Kidney (tissue), 14 donors: ENCODE data around the gene SSBP4. TPM values are rescaled to one million over a fixed set of nuclear protein-coding genes. Genes with fewer than 3 reads are reported as not detected.

Source experiments
- DNase-seq, 5 donors: peaks; one replicate each; pipeline ENCODE4 v3.0.0-alpha.2; 2013 to 2020
- FAIRE-seq: peaks from 2 replicates; lab custom pipeline; 2012; peaks lifted over from hg19 to GRCh38; lab: Jason Lieb, UNC
- H3K27ac ChIP-seq, 2 donors: one replicate each; pipeline ENCODE4 v1.7.0; 2013; ENCODE audit warnings: low read depth in 2 of 2, low read length in 2 of 2, inconsistent platforms in 1 of 2
- H3K27me3 ChIP-seq: one replicate; pipeline ENCODE4 v1.7.1; 2013; ENCODE audit warnings: low read length, inconsistent platforms; ENCODE audit not compliant: control insufficient read depth, insufficient read depth
- H3K36me3 ChIP-seq, 3 donors: one replicate each; pipeline versions ENCODE4 v1.7.0 to v1.7.1; 2013; ENCODE audit warnings: low read length in 3 of 3, control low read depth in 1 of 3, inconsistent platforms in 1 of 3; ENCODE audit not compliant: insufficient read depth in 3 of 3, control insufficient read depth in 2 of 3
- H3K4me1 ChIP-seq, 3 donors: one replicate each; pipeline versions ENCODE4 v1.7.0 to v1.7.1; 2013; ENCODE audit warnings: low read length in 3 of 3, inconsistent platforms in 1 of 3, low read depth in 1 of 3; ENCODE audit not compliant: control insufficient read depth in 2 of 3, insufficient read depth in 2 of 3
- H3K4me3 ChIP-seq, 3 donors: one replicate each; pipeline versions ENCODE4 v1.7.0 to v1.8.1; 2013; ENCODE audit warnings: low read length in 3 of 3, control low read depth in 1 of 3, inconsistent platforms in 1 of 3
- H3K9ac ChIP-seq, 3 donors: one replicate each; pipeline versions ENCODE4 v1.7.0 to v1.7.1; 2013; ENCODE audit warnings: low read length in 3 of 3, control low read depth in 1 of 3, inconsistent platforms in 1 of 3
- H3K9me3 ChIP-seq, 3 donors: one replicate each; pipeline versions ENCODE4 v1.7.0 to v1.7.1; 2013; ENCODE audit warnings: low read length in 3 of 3, control low read depth in 1 of 3, inconsistent platforms in 1 of 3; ENCODE audit not compliant: control insufficient read depth in 2 of 3, insufficient read depth in 1 of 3
- intact Hi-C: fragments of 100-400 bp; cut with DNase I; formaldehyde crosslinking; loops from one replicate; pipeline ENCODE4 v1.11.1; 2022
- polyA plus RNA-seq: library from polyadenylated mRNA; stranded (reverse); fragments of 350-450 nt; fragmentation: Illumina TruSeq; extraction: RNeasy Lipid Tissue Mini Kit (QIAGEN cat#74804); gene quantifications from one replicate; pipeline ENCODE4 v1.2.3, GENCODE V29; 2014; ENCODE audit warnings: low read depth, low replicate concordance; ENCODE audit not compliant: insufficient read depth
- total RNA-seq: library from RNA; stranded (reverse); fragmentation: NEBNext Ultra II Directional; extraction: Animal tissue kit (Norgen Biotek cat#: 25700); gene quantifications from one replicate; pipeline ENCODE4 v1.2.1, GENCODE V29; 2021
- TF ChIP-seq, protein P1 (sequence below): IDR thresholded peaks from 3 replicates; pipeline ENCODE4 v1.5.1; 2012; ENCODE audit warnings: mild to moderate bottlenecking, moderate library complexity, borderline replicate concordance; ENCODE audit not compliant: insufficient read depth; ENCODE audit errors: extremely low read depth
- donor health status: control.
- donor health status: control.
- donor health status: control.
- donor health status: control.
- donor health status: control.
- donor health status: DM: yes; HTN: yes; CAD: no.
- donor health status: Normal renal cell carcinoma (clear cell type).

The SSBP4 gene
- total and polyA plus RNA-seq, 2 donors from 2014 or later: 64.9 to 74.9 TPM

DNA sequence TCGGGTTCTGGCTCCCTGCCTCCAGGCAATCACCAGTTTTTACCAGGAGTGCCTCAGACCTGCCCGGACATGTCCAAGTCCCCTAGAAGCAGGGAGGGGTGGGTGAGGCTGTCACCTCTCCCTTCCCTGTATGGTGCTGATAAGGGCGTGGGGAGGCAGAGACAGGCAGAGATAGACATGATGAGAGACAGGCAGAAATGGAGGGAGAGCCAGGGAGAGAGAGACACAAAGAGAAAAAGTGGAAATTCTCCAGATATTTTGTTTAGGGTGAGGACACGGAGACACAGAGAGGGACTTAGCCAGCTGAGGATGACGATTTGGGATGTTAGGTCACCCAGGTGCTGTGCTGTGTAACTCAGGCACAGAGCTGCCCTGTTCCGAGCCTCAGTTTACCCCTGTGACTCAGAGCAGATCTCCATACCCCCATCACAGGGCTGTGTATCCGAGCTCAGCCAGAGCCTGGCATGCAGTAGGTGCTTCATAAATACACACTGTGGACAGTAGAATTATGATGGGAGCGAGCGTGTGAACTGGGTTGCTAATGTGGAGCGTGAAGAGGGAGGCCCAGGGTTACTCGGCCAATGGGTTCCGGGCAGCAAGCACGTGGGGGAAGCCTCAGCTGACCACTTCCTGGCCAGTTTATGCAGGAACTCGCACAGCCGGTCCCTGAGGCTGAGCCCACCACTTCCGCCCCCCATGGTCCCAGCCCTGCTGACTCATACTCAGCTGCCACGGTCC is 45.1 kb upstream of the SSBP4 start:
- peak; percentile 93 to 99 (median 94) for DNase-seq
- peaks cover 3 to 18% (median 18%) of the 10 kb centered on the region in 3 donors for H3K4me1 ChIP-seq
- H3K27me3 ChIP-seq: no peaks in the 10 kb centered on the region
- no peaks in the 10 kb centered on the region for H3K9me3 ChIP-seq
- peak overlapping the region in 2 of 3 donors; percentile 32 to 46 for H3K4me3 ChIP-seq
- H3K27ac ChIP-seq: peak overlapping the region; percentile 84 to 99
- peak overlapping the region; percentile 7 to 79 (median 78) for H3K9ac ChIP-seq
- TF ChIP-seq, protein P1, sequence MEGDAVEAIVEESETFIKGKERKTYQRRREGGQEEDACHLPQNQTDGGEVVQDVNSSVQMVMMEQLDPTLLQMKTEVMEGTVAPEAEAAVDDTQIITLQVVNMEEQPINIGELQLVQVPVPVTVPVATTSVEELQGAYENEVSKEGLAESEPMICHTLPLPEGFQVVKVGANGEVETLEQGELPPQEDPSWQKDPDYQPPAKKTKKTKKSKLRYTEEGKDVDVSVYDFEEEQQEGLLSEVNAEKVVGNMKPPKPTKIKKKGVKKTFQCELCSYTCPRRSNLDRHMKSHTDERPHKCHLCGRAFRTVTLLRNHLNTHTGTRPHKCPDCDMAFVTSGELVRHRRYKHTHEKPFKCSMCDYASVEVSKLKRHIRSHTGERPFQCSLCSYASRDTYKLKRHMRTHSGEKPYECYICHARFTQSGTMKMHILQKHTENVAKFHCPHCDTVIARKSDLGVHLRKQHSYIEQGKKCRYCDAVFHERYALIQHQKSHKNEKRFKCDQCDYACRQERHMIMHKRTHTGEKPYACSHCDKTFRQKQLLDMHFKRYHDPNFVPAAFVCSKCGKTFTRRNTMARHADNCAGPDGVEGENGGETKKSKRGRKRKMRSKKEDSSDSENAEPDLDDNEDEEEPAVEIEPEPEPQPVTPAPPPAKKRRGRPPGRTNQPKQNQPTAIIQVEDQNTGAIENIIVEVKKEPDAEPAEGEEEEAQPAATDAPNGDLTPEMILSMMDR: no peak
- no peak for FAIRE-seq
- intact Hi-C loops: no loop called here
- H3K36me3 ChIP-seq: no peaks in the 10 kb centered on the region

DNA sequence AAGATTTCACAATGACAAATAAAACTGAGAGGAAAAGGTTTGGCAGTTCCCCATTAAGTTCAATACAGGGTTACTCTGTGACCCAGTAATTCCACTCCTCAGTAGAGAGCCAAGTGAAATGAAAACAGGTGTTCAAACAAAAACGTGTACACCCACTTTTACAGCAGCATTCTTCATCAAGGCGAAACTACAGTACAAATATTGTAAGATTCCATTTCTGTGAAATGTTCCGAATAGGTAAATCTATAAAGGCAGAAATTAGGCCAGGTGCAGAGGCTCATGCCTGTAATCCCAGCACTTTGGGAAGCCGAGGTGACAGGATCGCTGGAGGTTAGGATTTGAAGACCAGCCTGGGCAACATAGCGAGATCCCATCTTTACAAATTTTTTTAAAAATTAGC is 42.2 kb upstream of the SSBP4 start:
- Histone ChIP-seq H3K4me1 (peaks cover 3 to 23% (median 18%) of the 10 kb centered on the region in 3 donors), H3K27ac (peak overlapping the region in 1 of 2 donors; percentile 7), H3K9me3 (no peaks in the 10 kb centered on the region), H3K27me3 (no peaks in the 10 kb centered on the region), H3K9ac (no peak overlapping the region), H3K36me3 (no peaks in the 10 kb centered on the region), H3K4me3 (no peak overlapping the region)
- no peak for FAIRE-seq
- TF ChIP-seq, protein P1: no peak
- no peak for DNase-seq
- intact Hi-C loops: no loop called here

DNA sequence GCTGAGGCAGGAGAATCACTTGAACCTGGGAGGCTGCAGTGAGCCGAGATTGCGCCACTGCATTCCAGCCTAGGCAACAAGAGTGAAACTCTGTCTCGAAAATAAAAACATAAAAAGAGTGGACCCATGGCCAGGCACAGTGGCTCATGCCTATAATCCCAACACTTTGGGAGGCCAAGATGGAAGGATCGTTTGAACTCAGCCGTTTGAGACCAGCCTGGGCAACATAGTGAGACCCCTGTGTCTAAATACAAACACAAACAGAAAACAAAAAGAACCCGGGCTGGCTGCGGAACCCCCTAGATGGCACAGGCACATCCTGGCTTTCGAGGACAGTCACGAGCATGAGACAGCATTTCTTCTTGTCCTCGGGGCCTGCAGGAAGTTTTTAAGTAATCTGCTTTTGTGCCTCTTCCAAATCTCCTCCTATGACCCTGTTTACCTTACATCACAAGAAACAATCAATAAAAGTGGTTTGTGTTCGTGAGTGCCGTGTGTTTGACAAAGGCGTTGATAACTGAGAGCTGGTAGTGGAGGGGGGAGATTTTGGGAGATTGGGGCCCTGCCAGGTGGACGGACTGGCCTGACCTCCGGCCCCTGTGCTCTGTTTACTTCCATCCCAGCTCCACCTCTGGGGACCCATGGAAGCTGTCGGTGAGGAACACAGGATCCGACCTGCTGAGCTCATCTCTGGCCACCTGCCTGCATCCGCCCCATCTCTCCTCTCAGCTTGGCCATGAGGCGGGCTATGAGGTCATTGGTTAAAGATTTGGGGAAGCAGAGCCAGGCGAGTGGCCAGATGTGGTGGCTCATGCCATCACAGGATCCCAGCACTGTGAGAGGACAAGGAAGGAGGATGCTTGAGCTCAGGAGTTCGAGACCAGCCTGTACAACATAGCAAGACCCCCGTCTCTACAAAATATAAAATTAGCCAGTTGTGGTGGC is 39.1 kb upstream of the SSBP4 start:
- TF ChIP-seq, protein P1: no peak
- no peaks in the 10 kb centered on the region for H3K36me3 ChIP-seq
- no peak overlapping the region for H3K4me3 ChIP-seq
- intact Hi-C loops: no loop called here
- DNase-seq (peak in 1 of 5 donors; percentile 89), FAIRE-seq (no peak)
- peak overlapping the region in 1 of 3 donors; percentile 58 for H3K9ac ChIP-seq
- H3K4me1 ChIP-seq: peaks cover 0 to 11% (median 10%) of the 10 kb centered on the region in 3 donors
- H3K9me3 ChIP-seq: no peaks in the 10 kb centered on the region
- peak overlapping the region; percentile 45 to 84 for H3K27ac ChIP-seq
- H3K27me3 ChIP-seq: no peaks in the 10 kb centered on the region
